HepG2 (cell line): ENCODE data around the gene NCAPD2. TPM values are rescaled to one million over a fixed set of nuclear protein-coding genes. Genes with fewer than 3 reads are reported as not detected.

Experiments
- CENPT ChIP-seq: sonication (generic); formaldehyde crosslinking; IDR thresholded peaks from 2 replicates; pipeline ENCODE4 v1.8.0; 2022; ENCODE audit warnings: low read depth, mild to moderate bottlenecking, moderate library complexity, missing genetic modification reagents
- CENPX ChIP-seq: sonication (generic); formaldehyde crosslinking; IDR thresholded peaks from 2 replicates; pipeline ENCODE4 v1.9.0; 2021; ENCODE audit warnings: mild to moderate bottlenecking, missing genetic modification reagents, moderate library complexity
- EHMT2 ChIP-seq: fragments of 200-600 bp; sonication (generic); IDR thresholded peaks from 2 replicates; pipeline ENCODE4 v1.7.0; 2017; ENCODE audit warnings: antibody characterized with exemption, low read depth, low read length, borderline replicate concordance
- GLMP ChIP-seq: sonication (generic); formaldehyde crosslinking; IDR thresholded peaks from 2 replicates; pipeline ENCODE4 v1.9.0; 2021; ENCODE audit warnings: missing genetic modification reagents, mild to moderate bottlenecking, borderline replicate concordance
- MEIS2 ChIP-seq: sonication (generic); formaldehyde crosslinking; IDR thresholded peaks from 2 replicates; pipeline ENCODE4 v1.9.0; 2021; ENCODE audit warnings: mild to moderate bottlenecking, missing genetic modification reagents
- REST ChIP-seq, 2 experiments: IDR thresholded peaks; 2 replicates each; pipeline ENCODE4 v1.6.1; 2011 to 2012; ENCODE audit warnings: low read length in 2 of 2, borderline replicate concordance in 1 of 2, low read depth in 1 of 2, mild to moderate bottlenecking in 1 of 2, moderate library complexity in 1 of 2
- SATB2 ChIP-seq: sonication (generic); formaldehyde crosslinking; IDR thresholded peaks from 2 replicates; pipeline ENCODE4 v1.5.0; 2020; ENCODE audit warnings: missing genetic modification reagents
- TCF12 ChIP-seq, 2 experiments: fragments of 450-650 bp in 1 of 2; sonication (generic) in 1 of 2; formaldehyde crosslinking in 1 of 2; IDR thresholded peaks; 2 replicates each; pipeline versions ENCODE4 v1.6.1 to v1.8.0; 2017 to 2022; ENCODE audit warnings: antibody characterized with exemption in 1 of 2, mild to moderate bottlenecking in 1 of 2, missing genetic modification reagents in 1 of 2, moderate library complexity in 1 of 2
- THRA ChIP-seq: sonication (generic); formaldehyde crosslinking; IDR thresholded peaks from 2 replicates; pipeline ENCODE4 v1.4.0; 2020; ENCODE audit warnings: missing genetic modification reagents, borderline replicate concordance
- ZBED4 ChIP-seq: sonication (generic); formaldehyde crosslinking; IDR thresholded peaks from 2 replicates; pipeline ENCODE4 v1.4.0; 2020; ENCODE audit warnings: missing genetic modification reagents, borderline replicate concordance
- ZNF326 ChIP-seq: sonication (generic); formaldehyde crosslinking; IDR thresholded peaks from 2 replicates; pipeline ENCODE4 v1.4.0; 2020; ENCODE audit warnings: missing genetic modification reagents, borderline replicate concordance
- ZNF34 ChIP-seq: sonication (generic); formaldehyde crosslinking; IDR thresholded peaks from 2 replicates; pipeline ENCODE4 v1.4.0; 2020; ENCODE audit warnings: mild to moderate bottlenecking, missing genetic modification reagents, borderline replicate concordance
- ZNF660 ChIP-seq: sonication (generic); formaldehyde crosslinking; IDR thresholded peaks from 2 replicates; pipeline ENCODE4 v1.5.1; 2020; ENCODE audit warnings: mild to moderate bottlenecking, low read depth, missing genetic modification reagents, borderline replicate concordance
- ZNF773 ChIP-seq: sonication (generic); formaldehyde crosslinking; IDR thresholded peaks from 2 replicates; pipeline ENCODE4 v1.4.0; 2020; ENCODE audit warnings: missing genetic modification reagents, borderline replicate concordance
- ZNF775 ChIP-seq: sonication (generic); formaldehyde crosslinking; IDR thresholded peaks from 2 replicates; pipeline ENCODE4 v1.4.0; 2020; ENCODE audit warnings: missing genetic modification reagents, mild to moderate bottlenecking, moderate library complexity, borderline replicate concordance
- polyA plus RNA-seq, 8 experiments: library from polyadenylated mRNA; depleted of rRNA in 3 of 8; stranded (reverse) in 7 of 8; unstranded in 1 of 8; fragments of >200 nt; fragmentation: Illumina TruSeq in 4 of 8; extraction: Trizol in 4 of 8; gene quantifications; 2 replicates each; pipeline versions ENCODE4 v1.2.1 to v1.2.3, GENCODE V29; 2011 to 2016; ENCODE audit warnings: low read depth in 4 of 8, missing spikeins in 1 of 8, mixed read lengths in 1 of 8; ENCODE audit not compliant: insufficient read depth in 1 of 8
- total RNA-seq, 5 experiments: library from RNA; depleted of rRNA; stranded (reverse); fragments of >200 nt; fragmentation: Illumina TruSeq; extraction: Trizol; gene quantifications; 2 replicates each; pipeline ENCODE4 v1.2.3, GENCODE V29; 2016; ENCODE audit warnings: low read depth in 1 of 5

Gene NCAPD2
- total and polyA plus RNA-seq, 2 of the 13 experiments (the other 11 are each of a cell fraction or from before 2014, with no cell fraction given): 51.1 to 65.6 TPM

GRCh38 chr12:6554168-6555017 lies 60.5 kb downstream of the NCAPD2 start (continued):
- TF ChIP-seq REST (IDR thresholded peaks at IDR 0.05; ENCODE audit: borderline replicate concordance in 1 of 2, low read depth in 1 of 2, low read length in 2 of 2): no peak
- no peak for TF ChIP-seq ZNF773
- no peak for TF ChIP-seq TCF12 (IDR thresholded peaks at IDR 0.05)
- TF ChIP-seq TCF12 (CRISPR knock-in tag; IDR thresholded peaks at IDR 0.05): no peak
- TF ChIP-seq ZNF326: no peak
- TF ChIP-seq ZNF34: 0 out of 2 replicates have a peak, but pooled peaks have one; percentile 27
- TF ChIP-seq SATB2 (CRISPR knock-in tag): no peak
- TF ChIP-seq ZNF660: no peak
- no peak for TF ChIP-seq CENPX (CRISPR knock-in tag)
- no peak for TF ChIP-seq GLMP (CRISPR knock-in tag)
- no peak for TF ChIP-seq CENPT (CRISPR knock-in tag)
- peak; percentile 85 for TF ChIP-seq MEIS2
- TF ChIP-seq ZBED4 (CRISPR knock-in tag): 0 out of 2 replicates have a peak, but pooled peaks have one; percentile 38
- no peak for TF ChIP-seq EHMT2
- no peak for TF ChIP-seq THRA (CRISPR knock-in tag)
- TF ChIP-seq ZNF775 (CRISPR knock-in tag): 0 out of 2 replicates have a peak, but pooled peaks have one; percentile 27
